ENCODE measurements around the gene KDM5C.

- no peak for TF ChIP-seq CTCF (conservative IDR thresholded peaks at IDR 0.05 in 1 of 2, IDR thresholded peaks at IDR 0.05 in 1 of 2; ENCODE audit: low read depth in 1 of 2, low read length in 2 of 2)
- TF ChIP-seq EZH2 (IDR thresholded peaks at IDR 0.05; ENCODE audit: low read length, missing control alignments), result no peak
Observed at GRCh38 chrX:53250556-53250955, 25.5 kb upstream of the KDM5C start.

Data from fibroblast of lung (primary cell).